Ishikawa (cell line): ENCODE results near the gene LILRA2.

ENCODE experiments used
- EGR1 ChIP-seq: IDR thresholded peaks from 2 replicates; pipeline ENCODE4 v1.6.1; 2012
- EP300 ChIP-seq: IDR thresholded peaks from 2 replicates; pipeline ENCODE4 v1.6.1; 2012; ENCODE audit warnings: borderline replicate concordance
- RAD21 ChIP-seq: IDR thresholded peaks from 2 replicates; pipeline ENCODE4 v1.6.1; 2012; ENCODE audit warnings: low read depth
- TCF12 ChIP-seq: IDR thresholded peaks from 2 replicates; pipeline ENCODE4 v1.6.1; 2012; ENCODE audit warnings: low read depth
- USF1 ChIP-seq: IDR thresholded peaks from 2 replicates; pipeline ENCODE4 v1.6.1; 2012

- TF ChIP-seq EP300 (no peak), RAD21 (no peak), EGR1 (no peak), USF1 (no peak), TCF12 (no peak)
Observed at GRCh38 chr19:54554896-54555295, 18.7 kb upstream of the LILRA2 start.
